ENCODE data around the gene NDUFA5.

Gene NDUFA5

GRCh38 chr7:123601530-123601929 is 43.9 kb upstream of the NDUFA5 start, which contains the start of gene ASB15:
Gene ASB15 (plus strand): TSS chr7:123601821. CDS start chr7:123614503, 12,682 bp downstream.
- Histone ChIP-seq H4K20me1 (ENCODE audit: insufficient read depth, low read length) (no peaks in the 10 kb centered on the region), H2AFZ (ENCODE audit: low read depth, low read length) (no peak within 1 kb of the TSS), H3K9ac (ENCODE audit: low read depth, low read length) (no peak within 1 kb of the TSS), H3K4me3 (ENCODE audit: low read depth in 1 of 2, low read length in 2 of 2) (no peak within 1 kb of the TSS), H3K36me3 (ENCODE audit: insufficient read depth, low read length) (no peaks in the 10 kb centered on the region), H3K4me2 (ENCODE audit: insufficient read depth, low read length) (no peak within 1 kb of the TSS), H3K27ac (ENCODE audit: low read length) (no peak within 1 kb of the TSS), H3K9me3 (ENCODE audit: insufficient read depth, low read length, severe bottlenecking) (no peaks in the 10 kb centered on the region), H3K27me3 (ENCODE audit: insufficient read depth, low read length, poor library complexity) (no peaks in the 10 kb centered on the region), H3K4me1 (ENCODE audit: insufficient read depth, low read length) (no peaks in the 10 kb centered on the region), H3K79me2 (ENCODE audit: insufficient read depth, low read length) (no peaks in the 10 kb centered on the region)
- ATAC-seq (ENCODE audit: insufficient read depth, low read depth) (no peak), DNase-seq (no peak)
- TF ChIP-seq CTCF (IDR thresholded peaks at IDR 0.05; ENCODE audit: borderline replicate concordance, extremely low read depth, low read length, poor library complexity, severe bottlenecking), result no peak
- TF ChIP-seq EZH2 (IDR thresholded peaks at IDR 0.05; ENCODE audit: borderline replicate concordance, low read depth, low read length, severe bottlenecking), result no peak

- H3K9ac ChIP-seq (ENCODE audit: low read depth, low read length), result no peak overlapping the region
- ATAC-seq (ENCODE audit: insufficient read depth, low read depth) (no peak), DNase-seq (no peak)
- H3K79me2 ChIP-seq (ENCODE audit: insufficient read depth, low read length), result no peaks in the 10 kb centered on the region
- H3K36me3 ChIP-seq (ENCODE audit: insufficient read depth, low read length), result no peaks in the 10 kb centered on the region
- no peak overlapping the region for H3K4me2 ChIP-seq (ENCODE audit: insufficient read depth, low read length)
- no peaks in the 10 kb centered on the region for H3K27me3 ChIP-seq (ENCODE audit: insufficient read depth, low read length, poor library complexity)
- no peaks in the 10 kb centered on the region for H4K20me1 ChIP-seq (ENCODE audit: insufficient read depth, low read length)
- no peak for TF ChIP-seq EZH2 (IDR thresholded peaks at IDR 0.05; ENCODE audit: borderline replicate concordance, low read depth, low read length, severe bottlenecking)
- TF ChIP-seq CTCF (IDR thresholded peaks at IDR 0.05; ENCODE audit: borderline replicate concordance, extremely low read depth, low read length, poor library complexity, severe bottlenecking), result no peak
- no peaks in the 10 kb centered on the region for H3K4me1 ChIP-seq (ENCODE audit: insufficient read depth, low read length)
- no peak overlapping the region for H3K4me3 ChIP-seq (ENCODE audit: low read depth in 1 of 2, low read length in 2 of 2)
- no peak overlapping the region for H3K27ac ChIP-seq (ENCODE audit: low read length)
- no peak overlapping the region for H2AFZ ChIP-seq (ENCODE audit: low read depth, low read length)
- no peaks in the 10 kb centered on the region for H3K9me3 ChIP-seq (ENCODE audit: insufficient read depth, low read length, severe bottlenecking)
Observed at GRCh38 chr7:123600876-123601275, 43.3 kb upstream of the NDUFA5 start.

DNA sequence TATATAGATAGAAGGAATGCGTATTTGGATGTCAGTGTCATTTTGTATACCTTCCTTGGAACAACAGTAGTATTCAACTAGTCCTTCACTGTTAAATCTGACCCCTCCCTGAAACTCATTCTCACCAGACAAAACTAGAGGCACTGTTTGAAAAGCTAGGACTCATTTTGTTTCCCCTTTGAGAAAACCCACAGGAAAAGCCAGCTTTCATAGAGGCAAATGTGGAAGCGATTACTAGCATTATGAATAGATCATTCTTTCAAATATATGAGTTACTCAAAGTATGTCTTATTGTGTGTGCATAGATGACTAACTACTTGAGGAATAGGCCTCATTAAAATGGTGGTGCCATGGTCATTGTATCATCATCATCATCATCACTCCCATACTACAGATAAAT is 42.1 kb upstream of the NDUFA5 start:
- no peaks in the 10 kb centered on the region for H3K9me3 ChIP-seq (ENCODE audit: insufficient read depth, low read length, severe bottlenecking)
- no peak overlapping the region for H3K27ac ChIP-seq (ENCODE audit: low read length)
- no peak overlapping the region for H3K9ac ChIP-seq (ENCODE audit: low read depth, low read length)
- no peak for TF ChIP-seq EZH2 (IDR thresholded peaks at IDR 0.05; ENCODE audit: borderline replicate concordance, low read depth, low read length, severe bottlenecking)
- no peak for TF ChIP-seq CTCF (IDR thresholded peaks at IDR 0.05; ENCODE audit: borderline replicate concordance, extremely low read depth, low read length, poor library complexity, severe bottlenecking)
- H3K27me3 ChIP-seq (ENCODE audit: insufficient read depth, low read length, poor library complexity), result no peaks in the 10 kb centered on the region
- H2AFZ ChIP-seq (ENCODE audit: low read depth, low read length), result no peak overlapping the region
- no peaks in the 10 kb centered on the region for H3K79me2 ChIP-seq (ENCODE audit: insufficient read depth, low read length)
- ATAC-seq (ENCODE audit: insufficient read depth, low read depth) (no peak), DNase-seq (no peak)
- no peak overlapping the region for H3K4me2 ChIP-seq (ENCODE audit: insufficient read depth, low read length)
- no peaks in the 10 kb centered on the region for H4K20me1 ChIP-seq (ENCODE audit: insufficient read depth, low read length)
- no peak overlapping the region for H3K4me3 ChIP-seq (ENCODE audit: low read depth in 1 of 2, low read length in 2 of 2)
- H3K36me3 ChIP-seq (ENCODE audit: insufficient read depth, low read length), result no peaks in the 10 kb centered on the region
- no peaks in the 10 kb centered on the region for H3K4me1 ChIP-seq (ENCODE audit: insufficient read depth, low read length)

DNA sequence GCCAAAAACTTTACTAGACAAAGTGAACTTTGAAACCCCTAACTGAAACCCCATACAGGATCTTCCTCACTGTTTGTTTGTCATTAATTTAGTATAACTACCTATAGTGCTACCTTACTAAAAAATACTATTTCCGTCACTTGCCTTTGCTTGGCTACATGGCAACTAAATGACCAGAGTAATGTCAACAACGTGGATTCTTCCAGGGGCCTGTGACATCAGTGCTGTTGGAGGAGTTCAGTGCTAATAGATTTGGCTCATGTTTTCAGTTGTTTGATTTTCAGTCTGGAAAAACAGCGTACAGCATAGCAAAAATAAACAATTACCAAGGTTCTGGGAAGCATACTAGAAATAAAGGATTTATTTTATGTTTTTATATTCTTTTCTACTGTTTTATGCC is 41.0 kb upstream of the NDUFA5 start:
- H2AFZ ChIP-seq (ENCODE audit: low read depth, low read length), result no peak overlapping the region
- no peaks in the 10 kb centered on the region for H3K27me3 ChIP-seq (ENCODE audit: insufficient read depth, low read length, poor library complexity)
- no peak for TF ChIP-seq EZH2 (IDR thresholded peaks at IDR 0.05; ENCODE audit: borderline replicate concordance, low read depth, low read length, severe bottlenecking)
- TF ChIP-seq CTCF (IDR thresholded peaks at IDR 0.05; ENCODE audit: borderline replicate concordance, extremely low read depth, low read length, poor library complexity, severe bottlenecking), result no peak
- H3K9ac ChIP-seq (ENCODE audit: low read depth, low read length), result no peak overlapping the region
- no peak overlapping the region for H3K27ac ChIP-seq (ENCODE audit: low read length)
- no peak for DNase-seq
- no peaks in the 10 kb centered on the region for H3K79me2 ChIP-seq (ENCODE audit: insufficient read depth, low read length)
- H3K4me3 ChIP-seq (ENCODE audit: low read depth in 1 of 2, low read length in 2 of 2), result no peak overlapping the region
- no peaks in the 10 kb centered on the region for H3K36me3 ChIP-seq (ENCODE audit: insufficient read depth, low read length)
- no peaks in the 10 kb centered on the region for H3K9me3 ChIP-seq (ENCODE audit: insufficient read depth, low read length, severe bottlenecking)
- no peaks in the 10 kb centered on the region for H3K4me1 ChIP-seq (ENCODE audit: insufficient read depth, low read length)
- ATAC-seq (ENCODE audit: insufficient read depth, low read depth), result no peak
- H3K4me2 ChIP-seq (ENCODE audit: insufficient read depth, low read length), result no peak overlapping the region
- H4K20me1 ChIP-seq (ENCODE audit: insufficient read depth, low read length), result no peaks in the 10 kb centered on the region
